ENCODE data around the gene YBEY.
A peak's percentile ranks its signal among the peaks of the same experiment; 100 is the strongest.
"Not testable (repeated sequence)": the region's sequence is repeated elsewhere in the genome, so short reads cannot be mapped to it uniquely, and the experiment has no call there.

YBEY gene, protein sequence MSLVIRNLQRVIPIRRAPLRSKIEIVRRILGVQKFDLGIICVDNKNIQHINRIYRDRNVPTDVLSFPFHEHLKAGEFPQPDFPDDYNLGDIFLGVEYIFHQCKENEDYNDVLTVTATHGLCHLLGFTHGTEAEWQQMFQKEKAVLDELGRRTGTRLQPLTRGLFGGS
- 9.4 to 10.8 reads per million in 2 experiments for total RNA-seq

DNA sequence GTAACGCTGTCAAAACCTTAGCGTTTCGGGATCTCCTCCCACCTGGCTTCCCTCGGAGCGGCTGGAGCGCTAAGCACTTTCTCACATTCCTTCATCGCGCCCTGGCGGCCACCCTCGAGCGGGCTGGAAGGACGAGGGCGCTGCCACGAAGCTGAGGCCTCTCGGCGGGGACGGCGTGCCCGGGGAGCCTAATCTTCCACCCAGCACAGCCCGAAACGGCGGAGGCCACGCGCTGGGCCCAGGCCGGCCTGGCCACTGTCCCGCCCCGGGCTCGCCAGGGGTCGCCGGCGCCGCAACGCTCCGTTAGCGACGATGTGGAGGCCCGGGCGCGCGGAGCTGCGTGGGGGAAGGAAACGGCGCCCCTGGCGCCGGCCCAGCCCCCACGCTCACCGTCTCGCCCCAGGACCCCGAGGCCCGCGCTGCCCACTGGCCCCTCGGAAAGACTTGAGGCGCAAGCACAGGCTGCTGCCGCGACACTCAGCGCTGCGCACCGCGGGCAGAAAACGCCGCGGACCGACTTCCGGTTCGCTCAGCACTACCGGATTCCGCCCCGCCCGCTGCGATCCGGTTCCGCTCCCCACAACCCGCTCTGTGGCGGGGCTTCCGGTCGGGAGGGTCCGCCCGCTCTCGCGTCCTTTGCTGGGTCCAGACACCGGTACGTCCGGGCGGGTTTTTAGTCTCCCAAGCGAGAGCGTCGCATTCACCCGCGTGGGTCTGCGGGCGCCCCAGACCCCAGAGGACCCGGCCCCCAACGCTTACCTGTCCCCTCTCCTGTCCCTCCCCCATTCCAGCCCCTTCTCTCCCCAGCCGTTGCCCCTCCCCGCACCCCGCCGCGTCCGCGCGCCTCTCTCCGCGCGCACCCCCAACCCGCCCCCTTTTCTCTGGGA is at the start of gene YBEY:
Gene YBEY, plus strand, starts transcription at position 582 of the 887 bp plus-strand sequence. CDS start 572 bp downstream, outside the sequence.
- peak; percentile 67 for DNase-seq (ENCODE audit: low read depth)

DNA sequence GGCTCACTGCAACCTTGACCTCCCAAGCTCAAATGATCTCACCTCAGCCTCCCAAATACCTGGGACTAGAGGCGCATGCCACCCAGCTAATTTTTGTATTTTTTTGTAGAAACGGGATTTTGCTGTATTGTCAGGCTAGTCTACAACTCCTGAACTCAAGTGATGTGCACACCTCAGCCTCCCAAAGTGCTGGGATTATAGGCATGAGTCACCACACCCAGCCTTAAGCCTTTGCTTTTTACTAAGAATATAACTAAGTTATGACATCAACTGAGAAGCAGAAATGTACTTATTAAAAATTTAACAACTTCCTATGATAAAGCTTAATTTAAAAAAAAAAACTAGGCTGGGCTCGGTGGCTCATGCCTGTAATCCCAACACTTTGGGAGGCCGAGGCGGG is 48.7 kb upstream of the YBEY start:
- no peak for DNase-seq (ENCODE audit: low read depth)

DNA sequence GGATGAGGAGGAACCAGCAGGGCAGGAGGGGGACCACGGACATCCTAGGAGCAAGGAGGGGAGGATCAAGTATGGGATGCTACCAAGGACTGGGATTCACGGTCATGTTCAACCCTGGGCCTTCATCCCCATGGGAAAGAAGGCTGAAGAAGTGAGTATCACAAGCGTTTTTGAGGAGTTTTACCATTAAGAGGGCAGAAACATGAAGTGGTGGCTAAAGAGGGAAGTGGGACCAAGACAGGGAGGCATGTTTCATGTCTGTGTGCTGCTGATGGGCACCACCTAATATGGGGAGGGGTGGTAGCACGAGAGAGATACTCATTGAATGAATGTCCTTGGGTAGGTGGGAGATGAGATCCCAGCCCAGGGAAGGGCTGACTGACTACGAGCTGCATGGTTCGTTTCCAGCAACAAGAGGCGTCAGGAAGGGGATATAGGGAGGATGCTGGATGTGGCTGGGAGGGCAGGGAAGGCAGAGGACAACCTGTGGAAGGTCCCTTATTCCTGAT is 46.3 kb upstream of the YBEY start:
- DNase-seq (ENCODE audit: low read depth): no peak

DNA sequence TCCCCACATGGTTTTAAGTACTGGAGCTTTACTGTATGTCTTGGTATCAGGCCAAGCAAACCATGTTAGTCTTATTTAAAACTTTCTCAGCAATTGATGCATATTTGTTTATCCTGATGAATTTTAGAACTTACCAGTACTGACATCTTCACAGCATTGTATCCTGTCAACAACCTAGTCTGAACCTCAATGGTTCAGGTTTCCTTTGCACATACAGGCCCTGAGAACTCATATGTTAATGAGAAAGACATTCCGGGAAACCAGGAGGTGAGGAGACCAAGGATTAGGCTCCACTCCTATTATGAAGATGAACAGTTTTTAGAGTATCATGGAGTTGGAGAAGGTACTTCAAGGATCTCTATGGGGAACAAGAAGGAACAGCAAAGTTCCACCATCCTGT is 44.6 kb upstream of the YBEY start:
- DNase-seq (ENCODE audit: low read depth): not testable (repeated sequence)

DNA sequence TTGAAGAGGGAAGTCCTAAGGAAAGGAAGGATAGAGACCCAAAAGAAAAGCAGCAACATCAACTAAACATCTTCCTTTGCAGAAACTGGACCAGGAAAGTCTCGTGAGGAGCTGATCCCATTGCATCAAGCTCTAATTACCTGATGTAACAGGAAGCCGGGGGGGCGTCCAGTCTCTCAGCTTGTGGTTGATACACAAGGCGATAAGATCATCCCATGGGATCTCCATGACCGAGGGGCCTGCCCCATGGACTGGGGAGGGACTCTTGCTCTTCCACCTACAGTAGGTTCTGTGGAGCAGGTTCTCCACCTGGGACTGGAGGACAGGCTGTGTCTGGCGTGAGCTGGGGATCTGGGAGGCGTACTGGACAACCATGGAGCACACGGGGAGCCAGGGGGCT is 42.8 kb upstream of the YBEY start:
- DNase-seq (ENCODE audit: low read depth): no peak

DNA sequence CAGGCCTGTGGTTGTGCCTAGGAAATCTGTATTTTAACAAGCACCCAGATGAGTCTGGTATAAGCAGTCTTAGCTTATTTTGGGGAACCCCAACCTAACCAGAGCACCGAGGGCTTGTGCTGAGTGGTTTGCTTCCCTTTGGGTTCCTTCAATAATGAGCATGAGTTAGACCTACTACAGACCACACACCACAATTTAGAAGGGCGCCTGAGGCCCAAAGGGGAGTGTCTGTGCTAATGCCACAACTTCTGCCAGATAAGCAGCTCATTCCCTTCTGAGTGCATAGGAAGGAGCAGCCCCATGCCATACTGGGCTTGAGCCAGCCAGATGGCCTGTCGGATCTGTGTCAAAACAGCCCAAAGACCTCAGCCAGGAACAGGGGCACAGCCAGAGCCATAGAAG is 42.2 kb upstream of the YBEY start:
- no peak for DNase-seq (ENCODE audit: low read depth)

DNA sequence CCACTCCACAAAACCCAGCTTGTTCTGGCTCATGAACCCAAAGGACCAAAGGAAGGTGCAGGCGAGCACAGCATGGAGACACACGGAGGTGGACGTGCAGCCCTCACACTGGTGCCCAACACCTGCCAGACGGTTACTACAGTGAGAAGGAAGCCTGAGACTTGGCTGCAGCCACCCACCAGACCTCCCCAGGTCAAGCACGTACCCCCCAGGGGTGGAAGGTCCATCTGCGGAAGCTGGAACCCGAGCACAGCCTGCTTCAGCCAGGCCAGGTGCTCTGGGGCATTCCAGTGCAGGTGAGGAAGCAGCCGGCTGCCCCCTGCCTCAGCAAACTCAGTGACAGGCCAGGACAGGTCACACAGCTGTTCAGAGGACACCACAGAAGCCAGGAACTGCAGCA is 41.5 kb upstream of the YBEY start:
- no peak for DNase-seq (ENCODE audit: low read depth)

DNA sequence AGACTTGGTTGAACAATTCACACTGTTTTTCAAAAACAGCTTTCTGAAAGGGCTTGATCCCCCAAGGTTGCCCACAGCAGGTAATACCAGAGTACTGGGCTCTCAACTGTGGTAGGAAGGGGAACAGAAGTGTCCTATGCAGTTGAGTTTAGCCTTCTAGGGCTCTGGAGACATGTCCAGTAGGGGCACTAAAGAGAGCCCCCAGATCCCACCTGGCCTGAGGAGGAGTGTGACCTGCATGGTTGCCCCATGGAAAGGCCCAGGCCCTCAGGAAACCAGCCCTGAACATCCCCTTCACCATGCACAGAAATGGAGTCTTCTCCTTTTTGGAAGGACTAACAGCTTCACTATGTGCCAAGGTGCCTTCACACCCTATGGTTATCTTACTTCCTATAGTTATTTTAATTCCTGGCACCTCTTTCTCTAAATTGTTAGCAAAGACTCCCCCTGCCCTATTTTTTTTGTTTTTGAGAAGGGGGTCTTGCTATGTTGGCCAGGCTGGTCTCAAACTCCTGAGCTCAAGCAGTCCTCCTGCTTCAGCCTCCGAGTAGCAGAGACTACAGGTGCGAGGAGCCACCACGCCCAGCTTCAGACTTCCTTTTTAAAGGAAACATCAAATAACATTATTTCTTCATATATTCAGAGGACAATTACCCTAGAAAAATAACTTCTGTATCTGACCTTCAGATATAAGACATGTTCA is 40.8 kb upstream of the YBEY start:
- no peak for DNase-seq (ENCODE audit: low read depth)

DNA sequence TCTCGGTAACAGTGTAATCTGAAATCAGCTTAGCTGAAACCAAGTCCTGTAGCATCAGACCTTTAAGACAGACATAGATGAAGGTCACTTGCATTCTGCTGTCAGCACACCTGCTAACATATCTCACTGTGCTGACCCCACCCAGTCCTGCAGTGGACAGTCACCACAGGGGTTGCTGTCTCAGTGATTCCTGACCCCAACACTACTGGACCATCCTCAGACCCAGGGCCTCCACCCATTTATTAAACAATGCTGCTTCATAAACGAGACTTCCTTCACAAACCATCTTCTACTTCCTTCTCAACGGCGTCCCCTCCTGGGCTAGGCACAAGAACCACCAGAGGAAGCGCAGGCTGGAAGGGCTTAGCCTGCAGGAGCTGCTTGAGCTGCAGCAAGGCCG is 39.8 kb upstream of the YBEY start:
- DNase-seq (ENCODE audit: low read depth): no peak

DNA sequence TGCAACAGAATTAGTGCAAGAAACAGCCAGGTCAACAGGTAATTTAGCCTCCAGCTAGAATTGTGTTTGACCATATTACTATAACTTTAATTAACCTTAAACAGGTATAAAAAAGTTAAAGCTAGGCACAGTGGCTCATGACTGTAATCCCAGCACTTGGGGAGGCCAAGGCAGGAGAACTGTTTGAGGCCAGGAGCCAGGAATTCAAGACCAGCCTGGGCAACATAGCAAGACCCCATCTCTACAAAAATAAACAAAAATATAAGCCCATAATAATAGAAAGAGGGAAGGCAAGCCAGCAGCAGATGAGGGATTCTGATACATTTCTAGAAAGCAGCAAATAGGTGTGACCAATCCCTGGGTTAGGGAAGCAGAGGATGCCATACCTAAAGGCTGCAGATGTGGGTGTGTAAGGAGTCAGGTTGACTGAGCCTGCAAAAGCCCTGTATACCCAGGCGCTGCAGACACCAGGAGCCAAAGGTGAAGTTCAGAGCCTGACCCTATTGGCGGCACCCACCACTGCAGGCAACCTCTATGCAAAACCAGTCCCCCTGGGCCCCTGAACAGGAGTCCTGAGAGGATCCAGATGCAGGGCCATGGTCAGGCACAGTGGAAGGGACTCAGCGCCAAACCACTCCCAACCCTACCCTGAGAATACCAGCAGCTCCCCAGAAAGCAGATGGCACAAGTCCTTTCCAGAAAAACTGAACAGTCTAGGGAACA is 38.3 kb upstream of the YBEY start:
- DNase-seq (ENCODE audit: low read depth): no peak

DNA sequence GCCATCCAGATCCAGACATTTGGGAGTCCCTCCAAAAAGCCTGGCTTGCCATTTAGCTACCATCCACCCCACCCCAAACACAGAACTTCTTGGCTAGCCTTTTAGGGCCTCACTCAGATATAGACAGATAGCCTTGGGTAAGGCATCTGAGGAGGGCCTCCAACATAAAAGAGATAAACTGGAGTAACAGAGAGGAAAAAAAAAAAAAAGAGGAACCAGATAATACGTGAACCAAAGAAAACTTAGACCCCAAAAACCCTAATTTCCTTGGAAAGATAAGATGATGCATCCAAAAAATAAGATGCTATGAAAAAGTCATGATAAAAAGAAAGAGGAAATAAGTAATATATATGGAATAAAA is 37.7 kb upstream of the YBEY start:
- DNase-seq (ENCODE audit: low read depth): no peak

DNA sequence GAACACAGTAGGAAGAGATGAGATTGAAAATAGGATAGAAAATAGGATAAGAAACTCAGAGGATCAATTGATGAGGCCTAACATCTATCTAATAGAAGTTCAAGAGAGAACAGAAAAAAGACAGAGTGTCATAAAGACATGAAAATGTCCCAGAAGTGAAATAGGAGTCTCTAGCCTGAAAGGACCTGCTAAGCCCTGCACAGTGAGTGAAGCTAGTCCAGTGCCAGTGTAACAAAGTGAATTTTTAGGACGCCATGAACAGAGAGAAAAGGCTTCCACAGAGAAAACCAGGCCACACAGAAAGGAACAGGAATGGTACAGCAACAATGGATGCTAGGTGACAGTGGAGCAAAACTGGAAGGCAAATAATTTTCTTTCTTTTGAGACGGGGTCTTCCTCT is 37.3 kb upstream of the YBEY start:
- DNase-seq (ENCODE audit: low read depth): no peak

DNA sequence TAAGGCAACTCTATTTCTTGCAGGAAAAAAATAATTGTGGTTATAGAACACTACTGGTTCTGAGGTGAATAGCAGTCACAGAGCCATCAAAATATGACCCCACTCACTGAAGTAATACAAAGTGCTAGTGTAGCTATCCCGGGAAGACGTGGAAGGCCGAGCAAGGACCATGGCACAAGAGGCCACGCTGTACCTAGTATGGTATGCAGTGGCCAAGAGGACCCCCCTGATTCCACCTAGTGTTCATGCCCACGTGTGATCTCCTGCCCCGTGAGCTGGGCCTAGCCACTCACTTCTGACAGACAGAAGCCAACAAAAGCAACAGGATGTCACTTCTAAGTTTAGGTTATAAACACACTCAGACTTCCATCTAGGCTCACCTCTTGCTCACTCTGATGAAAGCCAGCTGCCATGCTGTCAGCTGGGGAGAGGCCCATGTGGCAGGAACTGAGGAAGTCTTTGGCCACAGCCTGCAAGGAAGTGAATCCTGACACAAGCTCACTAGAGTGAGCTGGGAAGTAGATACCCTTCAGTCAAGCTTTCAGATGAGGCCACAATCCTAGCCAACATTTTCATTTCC is 35.9 kb upstream of the YBEY start:
- DNase-seq (ENCODE audit: low read depth): no peak

DNA sequence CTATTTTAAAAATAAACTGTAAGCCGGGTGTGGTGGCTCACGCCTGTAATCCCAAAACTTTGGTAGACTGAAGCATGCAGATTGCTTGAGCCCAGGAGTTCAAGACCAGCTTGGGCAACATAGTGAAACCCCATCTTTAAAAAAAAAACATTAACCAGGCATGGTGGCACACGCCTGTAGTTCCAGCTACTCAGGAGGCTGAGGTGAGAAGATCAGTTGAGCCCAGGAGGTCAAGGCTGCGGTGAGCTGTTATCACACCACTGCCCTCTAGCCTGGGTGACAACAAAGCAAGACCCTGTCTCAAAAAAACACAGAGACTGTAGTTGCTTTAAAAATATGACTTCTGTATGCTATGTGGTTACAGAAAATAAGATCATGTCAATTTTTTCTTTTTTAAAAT is 33.3 kb upstream of the YBEY start:
- no peak for DNase-seq (ENCODE audit: low read depth)

DNA sequence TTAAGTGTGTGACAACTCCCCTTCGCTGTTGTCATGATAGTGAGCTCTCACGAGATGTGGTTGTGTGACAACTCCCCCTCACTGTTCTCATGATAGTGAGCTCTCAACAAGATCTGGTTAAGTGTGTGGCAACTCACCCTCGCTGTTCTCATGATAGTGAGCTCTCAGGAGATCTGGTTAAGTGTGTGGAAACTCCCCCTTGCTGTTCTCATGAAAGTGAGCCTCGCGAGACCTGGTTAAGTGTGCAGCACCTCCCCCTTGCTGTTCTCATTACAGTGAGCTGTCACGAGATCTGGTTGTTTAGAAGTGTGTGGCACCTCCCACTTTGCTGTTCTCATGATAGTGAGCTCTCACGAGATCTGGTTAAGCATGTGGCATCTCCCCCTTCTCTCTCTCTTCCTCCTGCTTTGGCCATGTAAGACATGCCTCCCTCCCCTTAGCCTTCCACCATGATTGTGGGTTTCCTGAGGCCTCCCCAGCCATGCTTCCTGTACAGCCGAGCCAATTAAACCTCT is 32.5 kb upstream of the YBEY start:
- peak; percentile 23 for DNase-seq (ENCODE audit: low read depth)

DNA sequence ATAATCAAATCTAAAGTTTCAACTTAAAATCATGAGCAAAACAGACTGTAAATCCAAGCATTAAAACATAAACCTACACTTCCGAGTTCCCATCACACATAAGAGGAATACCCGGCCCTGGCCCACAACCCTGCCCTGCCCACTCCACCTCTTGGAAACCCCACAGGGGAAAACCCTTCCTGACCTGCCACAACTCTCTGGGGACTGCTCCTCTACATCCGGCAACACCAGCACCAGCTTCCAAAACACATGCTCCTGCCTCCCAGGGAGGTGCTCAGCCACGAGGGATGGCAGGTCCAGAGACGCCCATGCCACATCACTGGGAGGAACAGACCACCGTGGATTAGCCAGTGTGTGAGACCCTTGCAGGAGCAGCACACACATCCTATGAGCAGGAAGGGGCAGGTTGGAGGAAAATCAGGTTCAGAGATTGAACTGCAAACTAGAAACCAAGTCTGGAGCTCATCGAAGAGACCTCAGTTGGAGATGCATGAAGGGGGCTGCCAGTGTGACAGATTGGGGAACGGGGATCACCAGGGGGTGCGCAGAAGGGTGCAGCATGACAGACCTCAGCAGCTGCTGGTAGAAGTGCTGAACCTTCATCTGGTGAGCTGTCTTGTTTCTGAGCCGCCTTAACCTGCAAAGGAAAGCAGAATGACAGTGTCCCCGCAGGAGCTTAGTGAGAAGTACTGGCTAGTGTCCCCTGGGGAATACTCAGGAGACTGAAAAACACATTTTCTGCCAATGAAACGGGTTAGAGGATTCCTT is 31.8 kb upstream of the YBEY start:
- DNase-seq (ENCODE audit: low read depth): no peak

DNA sequence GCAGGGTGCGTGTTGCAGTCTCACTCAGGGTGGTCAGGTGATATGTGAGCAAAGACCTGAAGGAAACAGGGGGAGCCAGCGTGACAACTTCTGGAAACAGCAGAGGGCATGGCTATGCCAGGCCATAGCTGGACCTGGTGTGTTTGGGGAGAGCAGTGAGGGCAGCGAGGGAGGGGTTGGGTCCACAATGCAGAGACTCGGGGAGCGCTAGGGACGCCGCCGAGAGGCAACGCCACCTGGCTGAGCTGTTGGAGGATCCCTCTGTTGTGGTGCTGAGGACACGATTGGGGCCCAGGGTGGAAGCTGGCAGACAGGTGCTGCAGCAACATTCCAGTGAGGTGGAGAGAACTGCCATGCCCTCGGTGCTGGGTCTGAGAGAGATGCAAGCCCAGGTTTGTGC is 31.0 kb upstream of the YBEY start:
- DNase-seq (ENCODE audit: low read depth): no peak

DNA sequence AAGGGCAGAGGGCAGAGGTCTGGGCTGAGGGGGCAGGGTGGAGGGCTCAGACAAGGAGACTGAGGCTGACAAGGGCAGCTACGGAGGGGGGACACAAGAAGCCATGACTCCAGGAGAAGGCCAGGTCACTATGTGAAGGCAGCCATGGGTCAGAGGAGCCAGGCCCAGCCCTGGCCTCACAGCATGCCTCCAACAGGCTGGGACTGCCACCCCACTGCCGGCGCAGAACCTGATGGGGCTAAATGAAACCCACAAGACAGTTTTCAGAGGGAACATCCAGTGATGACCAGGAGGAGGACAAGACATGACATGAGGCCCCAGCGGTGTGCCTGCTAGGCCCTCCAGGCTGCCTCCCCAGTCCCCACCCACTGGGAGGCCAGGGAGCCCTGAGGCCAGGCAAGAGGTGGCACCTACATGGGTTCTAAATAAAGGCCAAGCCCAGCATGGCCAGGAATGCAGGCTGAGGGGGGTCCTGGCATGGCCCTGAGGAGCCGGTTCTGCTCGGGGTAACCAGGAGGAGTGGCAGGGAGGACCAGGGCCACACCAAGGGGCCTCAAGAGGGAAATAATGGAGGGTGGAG is 30.3 kb upstream of the YBEY start:
- no peak for DNase-seq (ENCODE audit: low read depth)

DNA sequence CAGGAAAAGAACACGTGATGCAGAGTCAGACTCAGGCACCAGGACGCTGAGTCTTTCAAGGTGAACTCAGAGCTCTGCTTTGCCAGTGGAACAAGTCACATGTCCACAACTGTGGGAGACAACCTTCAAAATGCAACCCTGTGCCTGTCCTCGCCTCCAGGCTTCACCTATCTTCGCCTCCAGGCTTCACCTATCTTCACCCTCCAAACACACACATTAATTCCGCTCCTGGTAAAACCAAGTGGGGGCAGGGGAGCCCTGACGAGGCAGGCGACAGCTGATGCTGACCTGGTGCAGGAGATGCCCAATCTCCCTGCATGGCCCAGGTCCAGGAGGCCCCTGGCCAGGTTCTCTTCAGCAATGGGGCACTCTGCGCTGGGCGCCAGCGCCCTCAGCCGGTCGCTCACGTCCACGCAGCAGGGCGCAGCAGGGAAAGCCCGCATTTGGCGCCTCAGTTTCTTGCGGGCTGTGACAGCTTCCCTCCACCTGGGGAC is 29.6 kb upstream of the YBEY start:
- DNase-seq (ENCODE audit: low read depth): no peak

DNA sequence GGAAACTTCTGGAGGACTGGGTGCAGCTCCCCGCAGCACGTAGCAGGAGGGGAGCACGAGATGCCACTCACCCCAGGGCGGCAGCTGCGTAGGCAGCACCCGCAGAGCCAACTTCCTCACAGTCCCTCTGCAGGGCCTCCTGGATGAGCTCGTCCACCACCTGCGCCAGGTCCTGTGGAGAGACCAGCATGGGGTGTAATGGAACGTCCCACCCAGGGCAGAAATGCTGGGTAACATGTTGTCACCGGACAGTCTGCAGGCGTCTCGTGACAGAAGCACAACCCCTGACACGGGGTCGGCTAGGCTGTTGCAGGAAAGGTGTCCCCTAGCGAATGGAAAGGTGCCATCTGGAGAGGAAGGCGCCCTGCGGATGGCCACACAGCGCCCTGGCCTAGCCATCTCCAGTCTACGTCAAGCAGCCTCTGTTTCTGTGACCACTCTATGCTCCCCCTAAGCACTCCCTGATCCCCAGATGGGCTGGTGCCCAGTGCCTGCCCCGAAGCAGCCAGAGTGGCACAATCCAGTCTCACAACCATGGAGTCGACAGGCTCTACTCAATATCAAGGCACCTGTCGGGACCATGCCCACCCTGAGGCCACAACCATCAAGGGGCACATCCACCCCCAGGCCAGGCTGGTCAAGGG is 22.0 kb upstream of the YBEY start:
- no peak for DNase-seq (ENCODE audit: low read depth)

All from T follicular helper cell (primary cell).